Lower leg skin (tissue), 3 donors: ENCODE data around the gene GGT6.

Experiments used
- CTCF ChIP-seq, 3 donors: fragments of 450-650 bp; IDR thresholded peaks; one replicate each; pipeline ENCODE4 v1.5.1; 2016; ENCODE audit warnings: antibody characterized with exemption in 3 of 3, mild to moderate bottlenecking in 3 of 3, moderate library complexity in 2 of 3
- POLR2A ChIP-seq, 2 donors: fragments of 450-650 bp; IDR thresholded peaks; one replicate each; pipeline ENCODE4 v1.6.1; 2016 to 2017; ENCODE audit warnings: antibody characterized with exemption in 2 of 2, mild to moderate bottlenecking in 1 of 2, moderate library complexity in 1 of 2

DNA sequence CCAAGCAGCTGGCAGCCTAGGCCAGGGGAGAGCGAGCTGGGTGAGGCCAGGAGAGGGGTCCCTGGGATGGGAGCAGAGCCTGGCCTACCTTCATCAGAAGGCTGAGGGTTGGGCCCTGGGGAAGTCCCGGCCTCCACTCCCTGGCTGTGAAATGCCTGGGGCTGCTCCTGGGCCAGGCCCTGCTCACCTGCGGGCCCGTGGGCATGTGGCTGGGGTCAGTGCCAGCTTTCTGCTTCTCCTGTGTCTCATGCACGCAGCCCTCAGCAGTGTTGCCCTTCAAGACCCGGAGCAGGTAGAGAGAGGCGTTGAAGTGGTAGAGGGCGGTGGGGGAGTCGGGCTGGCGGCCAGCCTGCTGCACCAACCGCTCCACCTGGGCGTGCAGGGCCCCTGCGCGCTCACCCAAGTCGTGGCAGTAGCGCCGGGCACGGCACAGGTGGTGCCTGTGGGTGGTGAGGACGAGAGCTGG, 17.6 kb downstream of the GGT6 start:
- no peak for TF ChIP-seq CTCF (IDR thresholded peaks at IDR 0.05)
- TF ChIP-seq POLR2A (IDR thresholded peaks at IDR 0.05): no peak
